AG09309 (cell line): Measurements from ENCODE around the gene PHACTR3.

Source experiments
- DNase-seq: peaks from one replicate; pipeline ENCODE4 v3.0.0-alpha.2; 2010; ENCODE audit warnings: low read depth
- H3K4me3 ChIP-seq: 2 replicates; pipeline ENCODE4 v1.5.1; 2011; ENCODE audit warnings: mild to moderate bottlenecking, low read depth, low read length, moderate library complexity; ENCODE audit not compliant: control insufficient read depth
- TF ChIP-seq, protein P1 (sequence below): IDR thresholded peaks from 2 replicates; pipeline ENCODE4 v1.5.1; 2011; ENCODE audit warnings: mild to moderate bottlenecking, low read depth, low read length, inconsistent platforms; ENCODE audit not compliant: insufficient read depth, control insufficient read depth; ENCODE audit errors: missing control alignments

The PHACTR3 gene

DNA sequence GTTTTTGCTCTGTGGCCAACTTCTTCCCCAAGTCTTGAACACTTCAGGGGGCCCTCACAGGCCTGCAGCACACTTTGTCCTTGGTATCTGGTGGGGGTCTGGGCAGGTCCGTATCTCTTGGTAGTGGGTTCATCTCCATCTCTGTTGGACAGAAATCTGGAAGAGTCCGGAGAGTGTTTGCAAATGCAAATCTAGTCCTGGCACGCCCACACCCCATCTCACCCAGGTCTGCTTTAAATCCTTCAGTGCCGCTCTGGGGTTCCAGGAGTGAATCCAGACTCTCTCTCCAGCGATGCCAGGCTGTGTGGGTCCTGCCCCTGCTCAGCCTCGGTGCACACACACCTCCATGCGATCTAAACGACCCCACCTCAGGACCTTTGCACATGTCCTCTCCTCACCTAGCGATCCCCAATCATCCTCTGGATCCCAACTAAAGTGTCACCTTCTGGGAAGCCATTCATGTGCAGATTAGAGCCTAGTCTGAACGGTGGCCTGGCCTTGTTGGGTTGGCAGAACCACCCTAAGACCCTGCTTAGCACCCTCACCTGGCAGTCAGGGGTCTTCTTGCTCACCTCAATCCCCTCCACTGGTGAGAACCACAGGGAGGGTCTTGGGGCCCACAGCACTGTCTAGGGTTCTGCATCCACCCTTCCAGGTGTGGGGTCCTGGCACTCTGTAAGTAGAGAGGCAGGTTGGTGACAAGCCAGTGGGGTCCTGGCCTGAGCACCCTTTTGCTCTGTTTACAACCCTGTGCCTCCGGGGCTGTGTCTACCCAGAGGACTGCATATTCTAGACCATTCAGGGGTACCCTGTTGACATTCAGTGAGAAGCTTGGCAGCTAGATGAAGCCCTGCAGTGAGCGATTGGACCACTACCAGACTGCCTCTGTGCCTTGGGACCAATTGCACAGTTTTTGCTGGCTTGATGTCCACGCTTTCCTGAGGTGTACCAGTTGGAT lies 228.3 kb downstream of the PHACTR3 start:
- TF ChIP-seq, protein P1, sequence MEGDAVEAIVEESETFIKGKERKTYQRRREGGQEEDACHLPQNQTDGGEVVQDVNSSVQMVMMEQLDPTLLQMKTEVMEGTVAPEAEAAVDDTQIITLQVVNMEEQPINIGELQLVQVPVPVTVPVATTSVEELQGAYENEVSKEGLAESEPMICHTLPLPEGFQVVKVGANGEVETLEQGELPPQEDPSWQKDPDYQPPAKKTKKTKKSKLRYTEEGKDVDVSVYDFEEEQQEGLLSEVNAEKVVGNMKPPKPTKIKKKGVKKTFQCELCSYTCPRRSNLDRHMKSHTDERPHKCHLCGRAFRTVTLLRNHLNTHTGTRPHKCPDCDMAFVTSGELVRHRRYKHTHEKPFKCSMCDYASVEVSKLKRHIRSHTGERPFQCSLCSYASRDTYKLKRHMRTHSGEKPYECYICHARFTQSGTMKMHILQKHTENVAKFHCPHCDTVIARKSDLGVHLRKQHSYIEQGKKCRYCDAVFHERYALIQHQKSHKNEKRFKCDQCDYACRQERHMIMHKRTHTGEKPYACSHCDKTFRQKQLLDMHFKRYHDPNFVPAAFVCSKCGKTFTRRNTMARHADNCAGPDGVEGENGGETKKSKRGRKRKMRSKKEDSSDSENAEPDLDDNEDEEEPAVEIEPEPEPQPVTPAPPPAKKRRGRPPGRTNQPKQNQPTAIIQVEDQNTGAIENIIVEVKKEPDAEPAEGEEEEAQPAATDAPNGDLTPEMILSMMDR: no peak
- no peak overlapping the region for H3K4me3 ChIP-seq
- DNase-seq: no peak

- no peak for DNase-seq
- H3K4me3 ChIP-seq: no peak overlapping the region
- TF ChIP-seq, protein P1: no peak
Observed at GRCh38 chr20:59835057-59835447, 230.7 kb downstream of the PHACTR3 start.

DNA sequence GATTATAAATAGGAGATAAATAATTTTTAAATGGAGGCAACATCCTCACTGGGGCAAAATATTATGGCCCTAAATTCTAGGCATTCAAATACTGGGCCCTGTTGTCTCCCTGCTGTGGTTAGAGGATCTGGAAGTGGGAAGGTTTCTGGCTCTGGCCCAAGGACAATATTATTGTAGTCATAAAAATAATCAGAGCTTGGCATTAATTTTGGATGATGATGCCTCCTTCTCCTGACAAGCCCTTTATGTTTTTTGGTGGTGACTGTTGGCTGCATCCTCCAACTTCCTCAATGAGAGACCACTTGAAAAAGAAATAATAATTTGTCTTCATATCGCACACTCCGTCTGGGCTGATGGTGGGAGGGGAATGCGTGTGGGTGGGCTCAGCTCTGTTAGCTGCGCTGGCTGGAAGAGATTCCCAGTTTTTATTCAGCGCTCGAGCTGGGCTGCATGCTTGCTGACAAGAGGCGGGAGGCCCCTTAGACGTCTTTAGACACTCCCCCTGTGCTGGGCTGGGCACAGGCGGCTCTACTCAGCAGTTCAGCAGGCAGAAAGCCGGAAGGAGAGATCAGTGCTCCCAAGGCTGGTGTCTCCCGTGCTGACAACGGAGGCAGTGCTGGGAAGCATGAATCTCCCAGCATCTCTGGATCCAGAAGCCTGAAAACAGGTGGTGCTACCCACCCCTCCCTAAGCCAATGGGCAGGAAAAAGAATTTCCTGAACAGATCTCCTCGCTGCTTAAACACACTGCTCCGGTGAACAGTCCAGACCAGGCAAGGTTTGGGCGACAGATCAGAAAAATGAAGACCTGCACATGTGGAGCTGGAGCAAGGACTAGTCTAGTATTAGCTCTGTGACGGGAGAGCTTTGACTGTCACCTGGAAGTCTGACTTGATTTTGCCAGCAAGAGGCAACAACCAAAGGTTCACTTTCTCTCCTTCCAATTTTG lies 231.4 kb downstream of the PHACTR3 start:
- no peak for DNase-seq
- H3K4me3 ChIP-seq: no peak overlapping the region
- TF ChIP-seq, protein P1: no peak

DNA sequence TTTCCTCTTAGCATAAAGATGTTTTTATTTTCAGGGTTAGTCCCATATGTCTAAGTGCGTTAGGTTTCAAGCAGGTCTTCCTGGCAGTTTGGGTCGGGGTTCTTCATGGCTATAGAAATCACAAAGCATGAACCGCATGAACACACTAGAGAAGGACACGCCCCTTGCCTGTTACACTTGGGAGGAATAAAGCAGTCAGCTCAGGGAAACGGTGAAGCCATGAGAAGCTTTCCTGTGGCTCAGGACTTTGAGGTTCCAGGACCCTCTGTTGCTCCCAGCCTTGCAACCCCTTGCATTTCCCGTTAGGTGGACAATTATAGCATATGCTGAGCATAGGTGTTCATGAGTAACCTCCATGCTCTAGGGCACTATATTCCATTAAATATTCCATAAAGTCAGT lies 232.4 kb downstream of the PHACTR3 start:
- no peak for DNase-seq
- TF ChIP-seq, protein P1: no peak
- no peak overlapping the region for H3K4me3 ChIP-seq

DNA sequence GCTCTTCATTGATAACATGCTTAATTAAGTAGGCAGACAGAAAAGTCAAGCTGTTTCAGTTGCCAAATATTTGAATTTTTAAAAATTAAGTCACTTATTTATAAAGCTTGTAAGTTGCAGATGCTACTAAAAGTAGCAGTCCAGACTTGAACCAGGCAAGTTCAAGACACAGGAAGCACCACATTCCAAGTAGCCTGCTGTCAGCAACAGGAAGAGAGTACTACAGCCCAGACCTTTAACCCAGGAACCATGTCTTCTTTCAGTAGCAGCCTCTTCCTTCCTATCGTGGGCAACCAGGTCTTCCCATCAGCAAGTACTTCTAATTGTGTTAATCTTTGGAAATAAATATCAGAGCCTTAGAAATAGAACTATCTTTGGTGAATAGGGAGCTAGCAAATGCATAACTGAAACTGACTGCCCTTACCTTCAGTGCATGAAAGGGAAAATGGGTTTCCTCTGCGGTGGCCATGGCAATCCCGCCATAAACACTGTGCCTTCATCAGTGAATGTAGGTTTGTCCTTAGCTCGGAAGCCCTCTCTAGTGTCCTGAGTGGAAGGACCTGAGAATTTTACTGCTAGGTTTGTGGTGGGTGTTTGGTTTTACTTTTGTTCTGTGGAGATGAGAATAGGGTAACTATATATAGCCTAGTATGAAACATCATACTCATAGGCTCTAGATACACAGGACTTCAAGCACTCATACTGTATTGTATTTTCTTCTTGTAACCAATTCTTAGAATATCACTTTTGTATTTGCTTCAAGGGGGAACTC lies 233.5 kb downstream of the PHACTR3 start:
- TF ChIP-seq, protein P1: no peak
- H3K4me3 ChIP-seq: no peak overlapping the region
- no peak for DNase-seq

GRCh38 chr20:59839400-59839799 lies 235.1 kb downstream of the PHACTR3 start:
- H3K4me3 ChIP-seq: no peak overlapping the region
- TF ChIP-seq, protein P1: no peak
- DNase-seq: no peak
